Measurements from ENCODE around the gene IL1RL1. TPM values are rescaled to one million over a fixed set of nuclear protein-coding genes. Genes with fewer than 3 reads are reported as not detected.
A peak's percentile ranks its signal among the peaks of the same experiment; 100 is the strongest.

The IL1RL1 gene
- total RNA-seq, 1 experiment from 2014 or later = 5.7 TPM

- intact Hi-C loops (cut with micrococcal nuclease) = no loop called here
- no peaks in the 10 kb centered on the region for H3F3A ChIP-seq (ENCODE audit: low read length, unreplicated experiment)
- no peaks in the 10 kb centered on the region for H3K9me2 ChIP-seq (replicated peaks; ENCODE audit: low read length)
- TF ChIP-seq CTCF (conservative IDR thresholded peaks at IDR 0.05; ENCODE audit: low read depth, low read length) = no peak
- no peak for TF ChIP-seq EZH2 (IDR thresholded peaks at IDR 0.05; ENCODE audit: low read length, unreplicated experiment)
- TF ChIP-seq EZH2phosphoT487 (IDR thresholded peaks at IDR 0.05; ENCODE audit: borderline replicate concordance, low read length) = no peak
- no peak overlapping the region for H3K27ac ChIP-seq (ENCODE audit: low read length)
- H3K4me3 ChIP-seq (ENCODE audit: low read length) = no peak overlapping the region
- peak; percentile 48 for DNase-seq
- H3K79me2 ChIP-seq (ENCODE audit: low read length) = no peaks in the 10 kb centered on the region
- CTCF ChIA-PET = no interaction called here
- no peak overlapping the region for H3K4me2 ChIP-seq (ENCODE audit: low read length)
- H3K4me1 ChIP-seq (ENCODE audit: insufficient read depth, low read length) = no peaks in the 10 kb centered on the region; the same call in 1 of the 2 replicates
- ATAC-seq = peak; percentile 87
- H3K36me3 ChIP-seq (ENCODE audit: low read depth, low read length) = no peaks in the 10 kb centered on the region
- H3K9ac ChIP-seq (ENCODE audit: low read length) = no peak overlapping the region
- H3K27me3 ChIP-seq (ENCODE audit: low read length) = no peaks in the 10 kb centered on the region
- POLR2A ChIA-PET (ENCODE audit: unreplicated experiment) = interaction anchor here (0.7 kb wide), 1 partner anchor 1783 kb away, joined by 5 read pairs; no protein-coding TSS in a partner anchor
- BruUV-seq (replicated peaks) = no TSS peak
- no peak overlapping the region for H2AFZ ChIP-seq (ENCODE audit: low read length)
- 0 out of 2 replicates have a peak, but pooled peaks cover 4% of the 10 kb centered on the region for H3K9me3 ChIP-seq (ENCODE audit: low read length)
- H4K20me1 ChIP-seq (ENCODE audit: low read length) = no peaks in the 10 kb centered on the region
Measured at GRCh38 chr2:102376052-102376591, 64.8 kb downstream of the IL1RL1 start.

- Histone ChIP-seq H3K9me2 (replicated peaks; ENCODE audit: low read length) (no peaks in the 10 kb centered on the region), H3K27ac (ENCODE audit: low read length) (no peak overlapping the region), H3K4me1 (ENCODE audit: insufficient read depth, low read length) (no peaks in the 10 kb centered on the region), H3K9me3 (ENCODE audit: low read length) (peaks cover 10% of the 10 kb centered on the region; the same call in 1 of the 2 replicates), H2AFZ (ENCODE audit: low read length) (no peak overlapping the region), H4K20me1 (ENCODE audit: low read length) (no peaks in the 10 kb centered on the region), H3K9ac (ENCODE audit: low read length) (no peak overlapping the region), H3F3A (ENCODE audit: low read length, unreplicated experiment) (no peaks in the 10 kb centered on the region), H3K4me3 (ENCODE audit: low read length) (no peak overlapping the region), H3K36me3 (ENCODE audit: low read depth, low read length) (peaks cover 4% of the 10 kb centered on the region; the same call in 1 of the 2 replicates), H3K79me2 (ENCODE audit: low read length) (no peaks in the 10 kb centered on the region), H3K4me2 (ENCODE audit: low read length) (no peak overlapping the region), H3K27me3 (ENCODE audit: low read length) (no peaks in the 10 kb centered on the region)
- CTCF ChIA-PET = no interaction called here
- TF ChIP-seq CTCF (conservative IDR thresholded peaks at IDR 0.05; ENCODE audit: low read depth, low read length) (no peak), EZH2 (IDR thresholded peaks at IDR 0.05; ENCODE audit: low read length, unreplicated experiment) (no peak), EZH2phosphoT487 (IDR thresholded peaks at IDR 0.05; ENCODE audit: borderline replicate concordance, low read length) (no peak)
- ATAC-seq (no peak), DNase-seq (no peak)
- no TSS peak for BruUV-seq (replicated peaks)
- intact Hi-C loops (cut with micrococcal nuclease) = no loop called here
- POLR2A ChIA-PET (ENCODE audit: unreplicated experiment) = no interaction called here
Measured at GRCh38 chr2:102383722-102384121, 72.4 kb downstream of the IL1RL1 start.

- Histone ChIP-seq H3K4me3 (ENCODE audit: low read length) (no peak overlapping the region), H3K9ac (ENCODE audit: low read length) (no peak overlapping the region), H3K79me2 (ENCODE audit: low read length) (no peaks in the 10 kb centered on the region), H2AFZ (ENCODE audit: low read length) (no peak overlapping the region), H3F3A (ENCODE audit: low read length, unreplicated experiment) (no peaks in the 10 kb centered on the region), H3K4me1 (ENCODE audit: insufficient read depth, low read length) (no peaks in the 10 kb centered on the region), H3K27ac (ENCODE audit: low read length) (no peak overlapping the region), H3K9me2 (replicated peaks; ENCODE audit: low read length) (no peaks in the 10 kb centered on the region), H3K27me3 (ENCODE audit: low read length) (no peaks in the 10 kb centered on the region), H4K20me1 (ENCODE audit: low read length) (no peaks in the 10 kb centered on the region), H3K36me3 (ENCODE audit: low read depth, low read length) (peaks cover 4% of the 10 kb centered on the region; the same call in 1 of the 2 replicates), H3K4me2 (ENCODE audit: low read length) (no peak overlapping the region), H3K9me3 (ENCODE audit: low read length) (peaks cover 10% of the 10 kb centered on the region; the same call in 1 of the 2 replicates)
- no TSS peak for BruUV-seq (replicated peaks)
- ChIA-PET POLR2A (ENCODE audit: unreplicated experiment) (no interaction called here), CTCF (no interaction called here)
- DNase-seq (no peak), ATAC-seq (no peak)
- TF ChIP-seq EZH2phosphoT487 (IDR thresholded peaks at IDR 0.05; ENCODE audit: borderline replicate concordance, low read length) = no peak
- TF ChIP-seq CTCF (conservative IDR thresholded peaks at IDR 0.05; ENCODE audit: low read depth, low read length) = no peak
- TF ChIP-seq EZH2 (IDR thresholded peaks at IDR 0.05; ENCODE audit: low read length, unreplicated experiment) = no peak
- intact Hi-C loops (cut with micrococcal nuclease) = no loop called here
Measured at GRCh38 chr2:102385522-102385921, 74.2 kb downstream of the IL1RL1 start.
